Measurements from ENCODE around the gene TNFAIP8L3.

The TNFAIP8L3 gene

GRCh38 chr15:51062736-51063135 is 32.0 kb downstream of the TNFAIP8L3 start:
- Histone ChIP-seq H3K4me1 (ENCODE audit: control insufficient read depth, insufficient read depth, low read length) (no peaks in the 10 kb centered on the region), H3K4me3 (ENCODE audit: low read length in 2 of 2) (no peak overlapping the region), H3K9ac (ENCODE audit: low read length in 2 of 2) (no peak overlapping the region), H3K9me3 (ENCODE audit: control insufficient read depth in 2 of 2, low read length in 2 of 2) (no peaks in the 10 kb centered on the region), H3K27ac (ENCODE audit: low read length) (no peak overlapping the region), H3K27me3 (ENCODE audit: control insufficient read depth in 1 of 2, insufficient read depth in 2 of 2, low read length in 2 of 2) (no peaks in the 10 kb centered on the region), H3K36me3 (ENCODE audit: control insufficient read depth in 2 of 2, insufficient read depth in 2 of 2, low read length in 2 of 2) (peaks cover 0 to 4% of the 10 kb centered on the region in 2 donors)

DNA sequence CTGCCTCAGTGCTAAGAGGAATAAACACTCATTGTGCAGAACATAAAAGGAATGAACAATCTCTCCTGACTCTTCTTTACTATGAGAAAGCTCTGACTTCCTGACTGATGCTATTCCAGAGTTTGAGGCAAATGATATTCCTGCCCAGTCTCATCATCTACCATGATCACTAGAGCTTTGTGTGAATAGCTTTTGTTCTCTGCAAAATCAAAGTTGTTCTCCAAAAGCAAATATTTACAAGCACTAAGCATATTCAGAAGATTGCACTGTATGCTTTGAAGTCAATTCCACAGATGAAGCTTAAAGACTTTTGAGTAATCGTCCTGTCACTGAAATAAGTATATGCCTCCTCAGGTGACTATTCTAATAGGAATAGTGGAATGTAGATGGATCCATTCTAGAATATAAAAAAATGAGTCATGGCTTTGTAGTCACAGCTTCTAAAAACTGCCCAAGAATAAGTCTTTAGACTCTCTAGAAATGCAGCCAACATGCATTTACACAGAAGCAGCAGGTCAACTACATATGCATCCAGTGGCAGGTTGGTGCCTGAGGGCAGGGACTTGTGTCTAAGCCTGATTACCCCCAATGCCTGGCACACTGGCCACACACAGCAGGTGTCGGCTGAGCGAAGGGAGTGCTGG is 34.6 kb downstream of the TNFAIP8L3 start:
- Histone ChIP-seq H3K9ac (ENCODE audit: low read length in 2 of 2) (no peak overlapping the region), H3K27me3 (ENCODE audit: control insufficient read depth in 1 of 2, insufficient read depth in 2 of 2, low read length in 2 of 2) (no peaks in the 10 kb centered on the region), H3K36me3 (ENCODE audit: control insufficient read depth in 2 of 2, insufficient read depth in 2 of 2, low read length in 2 of 2) (peaks cover 0 to 7% of the 10 kb centered on the region in 2 donors), H3K4me1 (ENCODE audit: control insufficient read depth, insufficient read depth, low read length) (no peaks in the 10 kb centered on the region), H3K4me3 (ENCODE audit: low read length in 2 of 2) (no peak overlapping the region), H3K27ac (ENCODE audit: low read length) (no peak overlapping the region), H3K9me3 (ENCODE audit: control insufficient read depth in 2 of 2, low read length in 2 of 2) (no peaks in the 10 kb centered on the region)

DNA sequence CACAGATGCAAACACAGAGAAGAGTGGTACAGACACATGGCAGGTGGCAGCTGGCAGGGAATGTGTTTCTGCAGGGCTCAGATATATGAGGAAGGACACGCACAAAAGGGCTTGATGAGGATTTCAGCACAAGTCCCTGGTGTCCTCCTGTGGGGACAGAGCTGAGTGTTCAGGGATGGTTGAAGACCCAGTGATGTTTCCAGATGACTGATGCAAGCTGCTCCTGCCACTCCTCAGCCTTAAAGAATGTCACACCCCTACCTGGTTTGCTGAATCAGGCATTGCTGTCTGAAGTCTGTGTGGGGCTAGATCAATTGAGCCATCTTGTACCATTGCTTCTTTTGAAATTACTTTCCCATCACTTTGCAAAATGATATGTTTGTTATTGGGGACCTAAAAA is 40.2 kb downstream of the TNFAIP8L3 start:
- H3K27me3 ChIP-seq (ENCODE audit: control insufficient read depth in 1 of 2, insufficient read depth in 2 of 2, low read length in 2 of 2) = no peaks in the 10 kb centered on the region
- peaks cover 8% of the 10 kb centered on the region for H3K4me1 ChIP-seq (ENCODE audit: control insufficient read depth, insufficient read depth, low read length)
- no peak overlapping the region for H3K4me3 ChIP-seq (ENCODE audit: low read length in 2 of 2)
- H3K27ac ChIP-seq (ENCODE audit: low read length) = no peak overlapping the region
- H3K36me3 ChIP-seq (ENCODE audit: control insufficient read depth in 2 of 2, insufficient read depth in 2 of 2, low read length in 2 of 2) = peaks cover 0 to 7% of the 10 kb centered on the region in 2 donors
- H3K9ac ChIP-seq (ENCODE audit: low read length in 2 of 2) = no peak overlapping the region
- H3K9me3 ChIP-seq (ENCODE audit: control insufficient read depth in 2 of 2, low read length in 2 of 2) = no peaks in the 10 kb centered on the region

DNA sequence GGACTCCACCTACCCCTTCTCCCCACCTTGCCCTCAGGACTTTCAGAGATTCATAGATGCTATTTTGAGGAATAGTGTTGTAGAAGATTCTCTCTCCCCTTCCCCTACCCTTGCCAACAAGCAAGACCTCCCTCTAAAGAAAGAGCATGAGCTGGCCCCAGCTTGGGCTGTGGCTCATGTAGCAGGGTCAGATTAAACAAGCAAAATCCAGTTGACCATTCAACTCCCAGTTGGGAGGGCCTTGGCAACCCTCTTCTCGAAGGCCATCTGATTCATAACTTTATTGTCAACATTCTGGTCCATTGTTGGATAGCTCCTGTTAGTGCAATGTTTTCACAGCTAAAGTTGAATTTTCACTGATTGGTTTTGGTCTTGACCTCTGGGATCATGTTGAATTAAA is 41.1 kb downstream of the TNFAIP8L3 start:
- peaks cover 8% of the 10 kb centered on the region for H3K4me1 ChIP-seq (ENCODE audit: control insufficient read depth, insufficient read depth, low read length)
- H3K36me3 ChIP-seq (ENCODE audit: control insufficient read depth in 2 of 2, insufficient read depth in 2 of 2, low read length in 2 of 2) = peaks cover 0 to 7% of the 10 kb centered on the region in 2 donors
- H3K9ac ChIP-seq (ENCODE audit: low read length in 2 of 2) = no peak overlapping the region
- H3K9me3 ChIP-seq (ENCODE audit: control insufficient read depth in 2 of 2, low read length in 2 of 2) = no peaks in the 10 kb centered on the region
- no peak overlapping the region for H3K4me3 ChIP-seq (ENCODE audit: low read length in 2 of 2)
- no peaks in the 10 kb centered on the region for H3K27me3 ChIP-seq (ENCODE audit: control insufficient read depth in 1 of 2, insufficient read depth in 2 of 2, low read length in 2 of 2)
- H3K27ac ChIP-seq (ENCODE audit: low read length) = no peak overlapping the region

- H3K27me3 ChIP-seq (ENCODE audit: control insufficient read depth in 1 of 2, insufficient read depth in 2 of 2, low read length in 2 of 2) = no peaks in the 10 kb centered on the region
- no peak overlapping the region for H3K4me3 ChIP-seq (ENCODE audit: low read length in 2 of 2)
- H3K9me3 ChIP-seq (ENCODE audit: control insufficient read depth in 2 of 2, low read length in 2 of 2) = no peaks in the 10 kb centered on the region
- H3K4me1 ChIP-seq (ENCODE audit: control insufficient read depth, insufficient read depth, low read length) = peaks cover 23% of the 10 kb centered on the region
- no peak overlapping the region for H3K9ac ChIP-seq (ENCODE audit: low read length in 2 of 2)
- no peaks in the 10 kb centered on the region for H3K36me3 ChIP-seq (ENCODE audit: control insufficient read depth in 2 of 2, insufficient read depth in 2 of 2, low read length in 2 of 2)
- peak overlapping the region; percentile 6 for H3K27ac ChIP-seq (ENCODE audit: low read length)
Measured at GRCh38 chr15:51051776-51052175, 42.9 kb downstream of the TNFAIP8L3 start.

DNA sequence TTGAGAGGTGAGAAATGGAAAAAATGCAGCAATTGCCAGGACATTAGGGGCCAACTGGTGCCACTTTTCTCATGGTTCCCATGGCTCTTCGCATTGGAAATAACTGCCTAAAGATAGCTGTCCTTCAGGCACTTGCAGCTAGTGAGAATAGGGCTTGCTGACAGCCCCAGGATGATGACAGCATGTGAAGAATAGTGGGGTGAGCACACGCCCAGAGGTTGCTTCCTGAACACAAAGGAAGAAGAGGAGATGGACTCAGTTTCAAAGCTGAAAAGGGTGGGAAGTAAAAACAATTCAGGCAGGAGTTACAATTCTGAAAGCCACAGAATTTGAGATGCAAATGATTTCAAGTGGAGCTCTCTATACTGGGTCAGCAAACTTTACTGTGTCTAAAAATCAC is 45.6 kb downstream of the TNFAIP8L3 start:
- Histone ChIP-seq H3K27me3 (ENCODE audit: control insufficient read depth in 1 of 2, insufficient read depth in 2 of 2, low read length in 2 of 2) (no peaks in the 10 kb centered on the region), H3K4me3 (ENCODE audit: low read length in 2 of 2) (no peak overlapping the region), H3K9me3 (ENCODE audit: control insufficient read depth in 2 of 2, low read length in 2 of 2) (no peaks in the 10 kb centered on the region), H3K27ac (ENCODE audit: low read length) (no peak overlapping the region), H3K36me3 (ENCODE audit: control insufficient read depth in 2 of 2, insufficient read depth in 2 of 2, low read length in 2 of 2) (no peaks in the 10 kb centered on the region), H3K9ac (ENCODE audit: low read length in 2 of 2) (no peak overlapping the region), H3K4me1 (ENCODE audit: control insufficient read depth, insufficient read depth, low read length) (peaks cover 24% of the 10 kb centered on the region)

DNA sequence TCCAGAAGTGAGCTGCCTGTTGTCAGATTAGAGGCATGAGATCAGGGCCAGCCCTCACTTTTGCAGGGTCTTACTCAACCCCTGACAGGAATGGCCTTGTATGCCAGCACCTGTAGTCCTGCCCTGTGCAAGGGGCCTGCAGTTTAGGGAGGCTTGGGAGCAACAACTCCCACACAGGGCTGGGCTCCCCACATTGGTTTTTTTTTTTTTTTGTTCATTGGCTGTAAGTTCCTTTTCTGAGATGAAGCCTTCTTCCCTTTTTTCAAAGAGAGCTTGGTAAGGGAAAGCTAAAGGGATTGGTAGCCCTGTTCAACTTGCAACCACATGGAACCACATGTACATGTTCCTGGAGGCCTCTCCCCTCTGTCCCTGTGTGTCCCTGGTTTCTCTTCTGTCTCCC is 46.4 kb downstream of the TNFAIP8L3 start:
- Histone ChIP-seq H3K27me3 (ENCODE audit: control insufficient read depth in 1 of 2, insufficient read depth in 2 of 2, low read length in 2 of 2) (no peaks in the 10 kb centered on the region), H3K4me3 (ENCODE audit: low read length in 2 of 2) (no peak overlapping the region), H3K4me1 (ENCODE audit: control insufficient read depth, insufficient read depth, low read length) (peaks cover 24% of the 10 kb centered on the region), H3K9me3 (ENCODE audit: control insufficient read depth in 2 of 2, low read length in 2 of 2) (no peaks in the 10 kb centered on the region), H3K9ac (ENCODE audit: low read length in 2 of 2) (no peak overlapping the region), H3K36me3 (ENCODE audit: control insufficient read depth in 2 of 2, insufficient read depth in 2 of 2, low read length in 2 of 2) (no peaks in the 10 kb centered on the region), H3K27ac (ENCODE audit: low read length) (no peak overlapping the region)

- H3K27me3 ChIP-seq (ENCODE audit: control insufficient read depth in 1 of 2, insufficient read depth in 2 of 2, low read length in 2 of 2) = no peaks in the 10 kb centered on the region
- no peak overlapping the region for H3K9ac ChIP-seq (ENCODE audit: low read length in 2 of 2)
- H3K36me3 ChIP-seq (ENCODE audit: control insufficient read depth in 2 of 2, insufficient read depth in 2 of 2, low read length in 2 of 2) = no peaks in the 10 kb centered on the region
- no peak overlapping the region for H3K4me3 ChIP-seq (ENCODE audit: low read length in 2 of 2)
- H3K9me3 ChIP-seq (ENCODE audit: control insufficient read depth in 2 of 2, low read length in 2 of 2) = no peaks in the 10 kb centered on the region
- H3K27ac ChIP-seq (ENCODE audit: low read length) = no peak overlapping the region
- H3K4me1 ChIP-seq (ENCODE audit: control insufficient read depth, insufficient read depth, low read length) = peaks cover 20% of the 10 kb centered on the region
Measured at GRCh38 chr15:51046799-51047449, 47.8 kb downstream of the TNFAIP8L3 start.

DNA sequence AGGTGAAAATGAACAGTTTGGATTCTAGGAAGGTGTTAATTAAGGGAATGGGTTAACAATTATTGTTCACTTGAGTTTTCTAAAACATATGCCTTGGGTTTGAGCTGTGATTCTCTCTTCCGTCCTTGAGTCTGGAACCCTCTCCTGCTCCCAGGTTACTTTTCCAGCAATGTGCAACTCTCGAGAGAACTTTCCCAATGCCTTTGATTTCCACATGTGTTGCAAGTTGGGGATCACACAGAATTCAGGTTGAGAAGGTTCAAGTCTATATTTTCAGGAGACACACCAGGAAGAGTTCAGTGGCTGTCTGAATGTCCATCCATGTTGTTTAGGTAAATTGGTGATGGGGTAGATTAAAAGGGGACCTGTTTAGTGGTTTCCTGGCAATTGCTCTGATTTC is 48.7 kb downstream of the TNFAIP8L3 start:
- H3K4me1 ChIP-seq (ENCODE audit: control insufficient read depth, insufficient read depth, low read length) = peaks cover 17% of the 10 kb centered on the region
- H3K27ac ChIP-seq (ENCODE audit: low read length) = no peak overlapping the region
- no peak overlapping the region for H3K4me3 ChIP-seq (ENCODE audit: low read length in 2 of 2)
- H3K36me3 ChIP-seq (ENCODE audit: control insufficient read depth in 2 of 2, insufficient read depth in 2 of 2, low read length in 2 of 2) = no peaks in the 10 kb centered on the region
- H3K9ac ChIP-seq (ENCODE audit: low read length in 2 of 2) = no peak overlapping the region
- H3K9me3 ChIP-seq (ENCODE audit: control insufficient read depth in 2 of 2, low read length in 2 of 2) = no peaks in the 10 kb centered on the region
- H3K27me3 ChIP-seq (ENCODE audit: control insufficient read depth in 1 of 2, insufficient read depth in 2 of 2, low read length in 2 of 2) = no peaks in the 10 kb centered on the region

DNA sequence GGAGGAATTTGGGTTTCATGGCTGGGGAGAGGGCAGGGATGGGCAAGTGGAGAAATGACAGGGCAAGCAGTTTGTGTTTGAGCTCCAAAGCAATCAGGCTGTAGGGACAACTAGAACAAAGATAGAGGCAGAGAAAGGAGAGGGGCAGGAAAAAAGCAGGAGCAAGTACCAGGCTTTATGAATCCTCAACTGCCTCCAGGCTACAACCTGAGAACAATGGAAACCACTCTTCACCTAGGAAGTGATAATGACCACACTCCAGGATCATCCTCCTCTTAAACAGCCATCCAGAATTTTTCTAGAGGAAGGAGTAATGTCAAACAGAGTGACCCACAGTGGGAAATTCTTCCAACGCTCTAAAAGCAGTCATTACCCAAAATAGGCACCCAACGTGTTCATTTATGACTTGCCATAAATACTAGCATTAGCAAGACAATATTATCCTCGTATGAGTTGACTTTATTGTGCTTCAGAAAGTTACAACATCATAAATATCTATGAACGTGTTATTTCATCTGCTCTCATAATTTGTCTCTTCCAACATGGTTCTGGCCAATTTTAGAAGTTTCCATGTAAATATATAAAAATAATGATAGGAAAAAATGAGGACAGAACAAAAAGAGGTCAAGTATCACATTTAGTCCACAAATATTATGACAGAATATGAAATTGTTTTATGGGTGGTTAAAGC is 50.5 kb downstream of the TNFAIP8L3 start:
- H3K4me1 ChIP-seq (ENCODE audit: control insufficient read depth, insufficient read depth, low read length) = peaks cover 17% of the 10 kb centered on the region
- H3K9me3 ChIP-seq (ENCODE audit: control insufficient read depth in 2 of 2, low read length in 2 of 2) = no peaks in the 10 kb centered on the region
- no peak overlapping the region for H3K4me3 ChIP-seq (ENCODE audit: low read length in 2 of 2)
- no peak overlapping the region for H3K27ac ChIP-seq (ENCODE audit: low read length)
- no peak overlapping the region for H3K9ac ChIP-seq (ENCODE audit: low read length in 2 of 2)
- no peaks in the 10 kb centered on the region for H3K36me3 ChIP-seq (ENCODE audit: control insufficient read depth in 2 of 2, insufficient read depth in 2 of 2, low read length in 2 of 2)
- no peaks in the 10 kb centered on the region for H3K27me3 ChIP-seq (ENCODE audit: control insufficient read depth in 1 of 2, insufficient read depth in 2 of 2, low read length in 2 of 2)

DNA sequence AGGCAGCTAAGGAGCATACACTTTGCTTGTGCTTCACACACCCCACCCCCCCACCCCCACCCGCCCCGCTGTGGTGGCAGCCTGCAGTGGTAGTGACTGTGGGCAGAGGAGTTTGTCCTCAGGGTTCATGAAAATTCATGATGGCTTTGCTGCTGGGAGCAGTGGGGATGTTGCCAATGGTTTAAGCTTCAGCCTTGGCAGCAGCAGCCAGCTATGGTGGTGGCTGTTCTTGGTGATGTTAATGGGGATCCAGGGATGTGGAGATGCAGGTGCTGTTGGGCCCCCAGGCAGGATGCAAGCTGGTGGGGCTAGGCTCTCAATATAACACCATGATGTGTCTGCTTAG is 55.8 kb downstream of the TNFAIP8L3 start:
- H3K9ac ChIP-seq (ENCODE audit: low read length in 2 of 2) = no peak overlapping the region
- no peak overlapping the region for H3K4me3 ChIP-seq (ENCODE audit: low read length in 2 of 2)
- H3K27me3 ChIP-seq (ENCODE audit: control insufficient read depth in 1 of 2, insufficient read depth in 2 of 2, low read length in 2 of 2) = no peaks in the 10 kb centered on the region
- no peaks in the 10 kb centered on the region for H3K4me1 ChIP-seq (ENCODE audit: control insufficient read depth, insufficient read depth, low read length)
- H3K9me3 ChIP-seq (ENCODE audit: control insufficient read depth in 2 of 2, low read length in 2 of 2) = no peaks in the 10 kb centered on the region
- no peaks in the 10 kb centered on the region for H3K36me3 ChIP-seq (ENCODE audit: control insufficient read depth in 2 of 2, insufficient read depth in 2 of 2, low read length in 2 of 2)
- no peak overlapping the region for H3K27ac ChIP-seq (ENCODE audit: low read length)
